Adrenal gland (tissue), 5 donors: Measurements from ENCODE around the gene GRPEL2.

ENCODE experiments used
- CTCF ChIP-seq, 6 experiments: fragments of 450-650 bp in 4 of 6; fragments of 200-600 bp in 2 of 6; sonication (generic) in 1 of 6; IDR thresholded peaks; 1 replicate in 5 of 6; 2 replicates in 1 of 6; pipeline versions ENCODE4 v1.5.1 to v1.8.0; 2016 to 2021; ENCODE audit warnings: antibody characterized with exemption in 6 of 6, mild to moderate bottlenecking in 2 of 6, moderate library complexity in 1 of 6
- POLR2A ChIP-seq, 2 donors: fragments of 450-650 bp; IDR thresholded peaks; one replicate each; pipeline ENCODE4 v1.6.1; 2017; ENCODE audit warnings: antibody characterized with exemption in 2 of 2, mild to moderate bottlenecking in 2 of 2, moderate library complexity in 1 of 2
- donor health status: DM: no; HTN: no; CAD: no.

GRCh38 chr5:149338364-149338763, 6.9 kb upstream of the GRPEL2 start:
- TF ChIP-seq CTCF (IDR thresholded peaks at IDR 0.05) (no peak), POLR2A (IDR thresholded peaks at IDR 0.05) (no peak)
